Superior temporal gyrus (tissue), 1 donor: ENCODE data around the gene RNF213.
"Not testable (repeated sequence)": the region's sequence is repeated elsewhere in the genome, so short reads cannot be mapped to it uniquely, and the experiment has no call there.

Source experiments
- DNase-seq: peaks from one replicate; pipeline ENCODE4 v3.0.0-alpha.2; 2016; ENCODE audit errors: extremely low spot score

Gene RNF213

GRCh38 chr17:80252871-80253270 lies 7.8 kb upstream of the RNF213 start:
- no peak for DNase-seq

DNA sequence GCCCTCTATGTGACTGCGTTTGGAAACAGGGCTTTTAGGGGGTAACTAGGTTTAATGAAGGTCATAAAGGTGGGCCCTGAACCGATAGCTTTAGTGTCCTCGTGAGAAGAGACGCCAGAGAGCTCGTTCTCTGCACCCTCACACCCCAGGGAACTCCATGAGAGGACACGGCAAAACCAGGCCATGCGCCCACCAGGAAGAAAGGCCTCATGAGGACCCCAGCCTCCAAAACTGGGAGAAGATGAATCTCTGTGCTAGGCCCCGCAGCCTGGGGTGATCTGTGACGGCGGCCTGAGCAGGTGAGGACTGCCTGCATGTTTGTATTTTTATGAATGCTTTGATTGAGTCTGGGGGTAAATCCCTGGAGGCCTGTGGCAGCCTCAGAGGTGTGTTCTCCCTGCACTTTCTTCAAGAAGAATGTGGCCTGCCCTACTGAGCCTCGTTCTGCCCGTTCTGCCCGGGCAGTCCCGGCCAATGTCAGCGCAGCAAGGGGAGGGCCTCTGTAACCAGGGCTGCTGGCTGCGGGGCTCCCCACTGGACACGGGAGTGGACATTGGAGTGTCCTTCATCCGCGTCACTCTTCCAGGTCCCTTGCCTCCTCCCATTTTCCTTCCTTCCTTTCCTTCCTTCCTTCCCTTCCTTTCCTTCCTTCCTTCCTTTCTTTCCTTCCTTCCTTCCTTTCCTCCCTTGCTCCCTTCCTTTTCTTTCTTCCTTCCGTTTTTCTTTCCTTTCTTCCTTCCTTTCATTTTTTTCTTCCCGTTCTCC lies 6.8 kb upstream of the RNF213 start:
- DNase-seq = no peak

DNA sequence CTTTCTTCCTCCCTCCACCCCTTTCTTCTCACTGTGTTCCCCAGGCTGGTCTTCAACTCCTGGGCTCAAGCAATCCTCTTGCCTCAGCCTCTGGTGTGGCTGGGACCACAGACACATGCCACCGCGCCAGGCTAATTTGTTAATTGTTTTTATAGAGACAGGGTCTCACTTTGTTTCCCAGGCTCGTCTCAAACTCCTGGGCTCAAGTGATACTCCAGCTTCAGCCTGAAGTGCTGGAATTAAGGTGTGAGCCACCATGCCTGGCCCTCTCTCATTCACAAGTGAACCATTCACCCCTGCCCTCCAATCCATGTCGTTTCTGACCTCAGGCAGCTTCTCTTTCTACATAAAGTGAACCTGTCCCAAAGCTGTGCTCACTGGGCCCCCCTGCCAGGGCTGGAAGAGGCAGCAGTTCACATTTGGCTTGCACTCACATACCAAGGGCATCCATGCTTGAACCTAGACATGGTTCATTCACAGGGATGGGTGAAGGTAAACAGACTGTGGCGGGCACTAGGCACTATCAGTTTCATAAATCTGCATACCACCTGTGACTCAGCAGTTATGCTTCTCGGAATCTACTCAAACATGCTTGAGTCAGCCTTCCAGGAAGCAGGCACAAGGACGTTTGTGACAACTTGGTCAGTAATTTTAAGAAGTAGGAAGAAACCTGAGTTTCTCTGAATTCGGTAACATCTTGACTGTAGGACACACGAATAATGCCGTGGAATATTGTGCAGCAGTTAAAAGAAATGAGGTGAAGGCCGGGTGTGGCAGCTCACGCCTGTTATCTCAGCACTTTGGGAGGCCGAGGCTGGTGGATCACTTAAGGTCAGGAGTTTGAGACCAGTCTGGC lies 6.0 kb upstream of the RNF213 start:
- DNase-seq = no peak

GRCh38 chr17:80256034-80256350 lies 4.7 kb upstream of the RNF213 start:
- DNase-seq = no peak

DNA sequence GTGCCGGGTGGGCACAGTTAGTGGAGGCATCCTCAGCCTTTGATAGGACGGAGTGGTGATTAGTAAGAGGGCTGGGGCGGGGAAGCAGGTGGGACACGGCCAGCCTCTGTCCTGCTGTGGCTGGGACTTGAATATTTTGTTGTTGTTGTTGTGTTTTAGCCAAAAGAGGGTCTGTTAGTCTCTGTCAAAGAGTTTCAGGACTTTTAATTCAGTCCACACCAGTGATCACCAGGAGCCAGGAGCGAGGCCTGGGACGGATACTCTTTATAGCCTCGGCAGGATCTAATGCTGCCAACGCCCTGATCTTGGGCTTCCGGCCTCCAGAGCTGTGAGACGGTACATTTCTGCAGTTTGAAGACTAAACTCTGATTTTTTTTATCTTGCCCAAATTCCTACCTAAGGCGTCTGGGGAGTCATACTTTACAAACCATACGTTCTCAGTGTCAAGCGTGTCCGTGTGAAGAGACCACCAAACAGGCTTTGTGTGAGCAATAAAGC lies 2.9 kb upstream of the RNF213 start:
- no peak for DNase-seq

DNA sequence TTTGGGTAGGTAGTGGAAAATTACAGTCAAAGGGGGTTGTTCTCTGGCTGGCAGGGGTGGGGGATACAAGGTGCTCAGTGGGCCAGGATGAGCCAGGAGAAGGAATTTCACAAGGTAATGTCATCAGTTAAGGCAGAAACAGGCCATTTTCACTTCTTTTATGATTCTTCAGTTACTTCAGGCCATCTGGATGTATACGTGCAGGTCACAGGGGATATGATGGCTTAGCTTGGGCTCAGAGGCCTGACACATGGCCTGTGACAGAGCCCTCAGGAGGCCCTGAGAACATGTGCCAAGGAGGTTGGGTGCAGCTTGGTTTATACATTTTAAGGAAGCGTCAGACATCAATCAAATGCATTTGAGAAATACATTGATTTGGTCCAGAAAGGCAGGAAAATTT lies 2.4 kb upstream of the RNF213 start:
- DNase-seq = not testable (repeated sequence)

DNA sequence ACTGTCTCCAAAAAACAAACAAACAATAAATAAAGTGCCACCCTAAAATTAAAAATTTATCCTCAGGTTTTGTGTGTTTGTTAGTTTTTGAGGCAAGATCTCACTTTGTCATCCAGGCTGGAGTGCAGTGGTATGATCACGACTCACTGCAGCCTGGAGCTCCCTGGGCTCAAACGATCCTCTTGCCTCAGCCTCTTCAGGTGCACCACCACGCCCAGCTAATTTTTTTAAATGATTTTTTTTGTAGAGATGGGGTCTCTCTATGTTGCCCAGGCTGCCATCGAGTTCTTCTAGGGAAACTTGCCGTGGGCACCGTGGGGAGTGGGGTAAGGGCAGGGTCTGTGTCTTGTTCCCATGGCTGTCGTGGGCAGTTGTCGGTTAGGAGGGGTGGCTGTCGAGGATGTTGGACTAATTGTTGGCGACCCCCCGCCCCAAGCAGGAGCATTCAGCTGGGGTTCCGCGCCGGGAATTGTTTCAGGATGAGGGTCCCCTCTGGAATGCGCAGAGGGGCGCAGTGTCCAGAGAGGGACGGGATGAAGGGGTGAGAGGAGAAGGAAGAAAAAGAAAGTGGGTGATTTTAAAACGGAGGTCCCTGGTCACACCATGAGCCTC lies 1.1 kb upstream of the RNF213 start:
- DNase-seq = no peak

DNA sequence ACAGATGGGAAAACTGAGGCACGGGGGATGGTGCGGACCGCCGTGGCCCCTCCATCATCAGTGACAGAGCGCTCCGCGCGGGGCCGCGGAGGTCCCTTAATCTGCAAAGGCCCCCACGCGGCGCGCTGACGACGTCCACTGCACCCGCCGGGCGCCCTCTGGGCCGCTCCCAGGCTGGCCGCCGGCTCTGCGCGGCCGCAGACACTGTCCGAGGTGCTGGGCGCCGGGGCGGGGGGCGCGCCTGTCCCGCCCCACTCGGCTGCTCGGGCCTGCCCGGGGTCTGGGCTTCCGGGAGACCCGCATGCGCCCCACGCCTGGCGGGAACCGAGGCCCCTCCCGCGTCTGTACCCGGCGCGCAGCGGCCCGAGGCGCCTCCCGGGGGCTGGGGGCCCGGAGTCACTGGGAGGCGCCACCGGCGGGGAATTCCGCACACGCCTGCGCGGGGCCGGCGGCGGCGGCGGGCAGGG lies 550 bp upstream of the RNF213 start:
- no peak for DNase-seq

DNA sequence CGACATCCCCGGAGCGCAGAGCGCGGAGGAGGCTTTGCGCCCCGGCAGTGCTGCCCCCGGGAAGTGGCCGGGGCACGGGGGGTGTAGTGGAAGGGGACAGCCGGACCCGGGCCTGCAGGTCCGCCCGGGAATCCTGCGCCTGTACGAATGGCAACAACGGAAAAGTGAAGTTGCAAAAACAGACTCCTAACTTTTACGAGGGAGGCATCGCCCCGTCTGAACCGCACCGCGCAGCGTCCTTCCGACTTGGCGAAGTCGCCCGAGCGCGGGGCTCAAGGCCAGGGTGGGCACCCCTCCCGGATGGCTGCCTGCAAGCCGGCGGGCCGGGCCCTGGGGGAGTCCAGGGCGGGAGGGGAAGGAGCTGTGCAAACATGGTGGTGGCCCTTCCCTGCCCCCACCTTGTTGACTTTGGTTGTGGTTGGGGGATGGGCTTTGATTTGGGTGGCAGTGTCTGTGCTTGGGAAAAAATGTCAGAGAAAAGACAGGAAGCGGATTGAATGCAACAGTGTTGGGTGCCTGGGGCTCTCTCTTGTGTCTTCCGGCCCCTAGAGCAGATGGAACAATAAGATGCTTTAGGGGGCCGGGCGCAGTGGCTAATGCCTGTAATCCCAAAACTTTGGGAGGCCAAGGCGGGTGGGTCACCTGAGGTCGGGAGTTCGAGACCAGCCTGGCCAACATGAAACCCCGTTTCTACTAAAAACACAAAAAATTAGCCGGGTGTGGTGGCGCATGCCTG lies 675 bp downstream of the RNF213 start:
- no peak for DNase-seq

DNA sequence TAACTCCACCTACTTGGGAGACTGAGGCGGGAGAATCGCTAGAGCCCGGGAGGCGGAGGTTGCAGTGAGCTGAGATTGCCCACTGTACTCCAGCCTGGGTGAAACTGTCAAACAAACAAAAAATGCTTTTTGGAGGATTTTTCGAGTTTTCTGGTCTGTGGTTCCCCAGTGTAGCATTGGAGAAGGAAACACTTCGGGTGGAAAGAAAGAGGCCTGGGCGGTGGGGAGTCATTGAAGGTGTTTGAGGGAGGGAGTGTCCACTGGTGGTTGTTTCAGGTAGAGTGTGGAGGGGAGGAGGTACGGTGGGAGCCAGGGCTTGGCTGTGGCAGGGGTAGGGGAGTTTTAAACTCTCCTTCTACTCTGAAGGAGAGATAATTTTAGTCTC lies 1.2 kb downstream of the RNF213 start:
- no peak for DNase-seq

DNA sequence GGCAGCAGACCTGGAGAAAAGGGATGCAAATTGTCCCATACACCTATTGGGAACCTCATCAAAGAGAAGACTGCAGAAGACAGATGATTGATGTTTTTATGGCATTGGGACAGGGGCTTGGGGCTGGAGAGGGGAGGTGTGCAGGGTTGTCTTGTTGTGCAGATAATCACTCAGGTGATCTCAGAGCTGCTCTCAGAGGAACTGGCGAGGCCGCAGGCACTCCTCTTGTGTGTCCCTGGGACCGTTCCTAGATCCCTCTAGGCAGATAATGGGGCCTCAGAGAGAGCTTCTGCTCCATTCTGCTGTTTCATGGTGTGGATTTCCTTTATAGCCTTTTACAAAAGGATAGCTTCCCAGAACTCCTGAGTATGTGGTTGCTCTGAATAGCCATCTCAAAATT lies 1.6 kb downstream of the RNF213 start:
- no peak for DNase-seq

DNA sequence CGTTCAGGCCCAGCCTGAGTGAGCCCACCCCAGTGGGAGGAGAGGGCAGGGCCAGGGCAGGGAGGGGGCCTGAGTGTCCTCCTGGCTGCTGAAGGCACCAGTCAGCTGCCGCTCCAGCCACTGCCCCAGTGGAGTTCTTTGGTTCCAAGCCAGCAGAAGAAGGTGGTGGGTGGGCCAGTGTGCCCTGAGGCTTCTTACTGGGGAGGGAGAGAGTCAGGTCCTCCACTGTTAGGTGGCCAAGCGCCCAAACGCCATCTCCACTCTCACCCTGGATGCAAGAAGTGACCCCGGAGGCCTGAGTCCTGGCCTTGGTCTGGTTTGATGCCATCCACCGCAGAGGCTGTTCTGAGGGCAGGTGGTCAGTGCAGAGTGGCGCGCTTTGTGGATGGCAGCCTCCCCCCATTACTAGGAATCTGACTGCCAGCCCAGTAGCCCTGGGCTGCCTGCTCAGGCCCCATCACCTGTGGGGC lies 2.2 kb downstream of the RNF213 start:
- DNase-seq = no peak

GRCh38 chr17:80263253-80264204 lies 2.9 kb downstream of the RNF213 start:
- DNase-seq = no peak

GRCh38 chr17:80264205-80265075 lies 3.8 kb downstream of the RNF213 start:
- DNase-seq = no peak

- no peak for DNase-seq
Observed at GRCh38 chr17:80265205-80266068, 4.8 kb downstream of the RNF213 start.

GRCh38 chr17:80267391-80267790 lies 6.7 kb downstream of the RNF213 start:
- DNase-seq = no peak

DNA sequence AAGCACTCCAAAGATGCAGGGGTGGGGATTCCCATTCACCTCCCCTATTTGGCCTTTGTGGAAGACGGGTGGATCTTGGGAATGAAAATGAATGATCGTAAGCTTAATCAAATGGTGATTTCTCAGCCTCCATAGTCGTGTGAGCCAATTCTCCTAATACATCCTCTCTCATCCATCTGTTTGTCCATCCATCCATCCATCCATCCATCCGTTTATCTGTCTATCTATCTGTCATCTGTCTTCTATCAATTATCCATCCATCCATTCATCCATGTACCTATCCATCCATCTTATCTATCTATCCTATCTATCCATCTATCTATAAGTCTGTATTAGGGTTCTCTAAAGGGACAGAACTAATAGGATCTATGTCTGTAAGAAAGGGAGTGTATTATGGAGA lies 7.8 kb downstream of the RNF213 start:
- DNase-seq = no peak

DNA sequence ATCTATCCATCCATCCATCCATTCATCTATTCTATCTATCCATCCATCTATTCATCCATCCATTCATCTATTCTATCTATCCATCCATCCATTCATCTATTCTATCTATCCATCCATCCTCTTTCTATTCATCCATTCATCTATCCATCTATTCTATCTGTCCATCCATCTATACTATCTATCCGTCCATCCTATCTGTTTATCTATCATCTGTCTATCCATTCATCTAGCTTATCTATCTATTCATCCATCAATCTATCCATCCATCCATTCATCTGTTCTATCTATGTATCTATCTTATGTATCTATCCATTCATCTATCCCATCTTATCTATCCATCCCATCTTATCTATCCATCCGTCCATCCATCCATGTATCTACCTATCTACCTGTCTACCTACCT lies 8.8 kb downstream of the RNF213 start:
- DNase-seq = no peak

- DNase-seq = no peak
Observed at GRCh38 chr17:80270104-80270503, 9.5 kb downstream of the RNF213 start.
